Measurements from ENCODE around the gene TBL1X. TPM values are rescaled to one million over a fixed set of nuclear protein-coding genes. Genes with fewer than 3 reads are reported as not detected.
A peak's percentile ranks its signal among the peaks of the same experiment; 100 is the strongest.

The TBL1X gene
- total RNA-seq, 2 experiments from 2014 or later = 16.1 to 35.7 TPM

DNA sequence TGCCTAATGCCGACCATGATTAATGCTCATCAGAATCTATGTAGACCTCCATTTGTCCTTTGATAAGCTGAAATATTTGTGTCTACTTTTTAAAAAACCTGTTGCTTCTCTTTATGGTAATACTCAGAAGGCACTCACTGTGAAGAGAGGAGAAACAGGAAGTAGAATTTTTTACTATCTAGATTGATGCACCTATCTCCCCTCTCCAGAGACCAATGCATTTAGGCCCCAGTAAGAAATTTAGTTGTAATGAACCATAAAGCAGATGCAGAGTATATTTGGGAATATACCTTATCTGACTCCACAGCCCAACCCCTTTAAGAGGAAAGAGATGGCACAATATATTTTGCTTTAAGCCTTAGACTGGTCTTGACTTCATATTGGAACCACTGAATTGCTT, 11.1 kb downstream of the TBL1X start:
- H3K27ac ChIP-seq (ENCODE audit: low read depth, low read length, poor library complexity, severe bottlenecking) = no peak overlapping the region
- no peaks in the 10 kb centered on the region for H4K20me1 ChIP-seq (ENCODE audit: insufficient read depth, low read length)
- no peak overlapping the region for H2AFZ ChIP-seq (ENCODE audit: low read length)
- TF ChIP-seq, protein P1, sequence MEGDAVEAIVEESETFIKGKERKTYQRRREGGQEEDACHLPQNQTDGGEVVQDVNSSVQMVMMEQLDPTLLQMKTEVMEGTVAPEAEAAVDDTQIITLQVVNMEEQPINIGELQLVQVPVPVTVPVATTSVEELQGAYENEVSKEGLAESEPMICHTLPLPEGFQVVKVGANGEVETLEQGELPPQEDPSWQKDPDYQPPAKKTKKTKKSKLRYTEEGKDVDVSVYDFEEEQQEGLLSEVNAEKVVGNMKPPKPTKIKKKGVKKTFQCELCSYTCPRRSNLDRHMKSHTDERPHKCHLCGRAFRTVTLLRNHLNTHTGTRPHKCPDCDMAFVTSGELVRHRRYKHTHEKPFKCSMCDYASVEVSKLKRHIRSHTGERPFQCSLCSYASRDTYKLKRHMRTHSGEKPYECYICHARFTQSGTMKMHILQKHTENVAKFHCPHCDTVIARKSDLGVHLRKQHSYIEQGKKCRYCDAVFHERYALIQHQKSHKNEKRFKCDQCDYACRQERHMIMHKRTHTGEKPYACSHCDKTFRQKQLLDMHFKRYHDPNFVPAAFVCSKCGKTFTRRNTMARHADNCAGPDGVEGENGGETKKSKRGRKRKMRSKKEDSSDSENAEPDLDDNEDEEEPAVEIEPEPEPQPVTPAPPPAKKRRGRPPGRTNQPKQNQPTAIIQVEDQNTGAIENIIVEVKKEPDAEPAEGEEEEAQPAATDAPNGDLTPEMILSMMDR (conservative IDR thresholded peaks at IDR 0.05; ENCODE audit: low read length) = no peak
- no peak for TF ChIP-seq EZH2phosphoT487 (IDR thresholded peaks at IDR 0.05; ENCODE audit: borderline replicate concordance, low read depth, low read length)
- POLR2A ChIA-PET = no interaction called here
- no peak for DNase-seq (ENCODE audit: low spot score)
- H3K4me3 ChIP-seq (ENCODE audit: low read depth, low read length, poor library complexity, severe bottlenecking) = no peak overlapping the region
- BruUV-seq (replicated peaks) = no TSS peak
- H3K4me2 ChIP-seq (ENCODE audit: low read length) = no peak overlapping the region
- H3K4me1 ChIP-seq (ENCODE audit: insufficient read depth, low read length, poor library complexity, severe bottlenecking) = peaks cover 9% of the 10 kb centered on the region
- no peaks in the 10 kb centered on the region for H3K9me2 ChIP-seq (ENCODE audit: insufficient read depth, low read length)
- H3K79me2 ChIP-seq (ENCODE audit: insufficient read depth, low read depth, low read length) = no peaks in the 10 kb centered on the region
- intact Hi-C loops (cut with micrococcal nuclease; ENCODE audit: unreplicated experiment) = no loop called here
- H3K9me3 ChIP-seq (ENCODE audit: low read length) = no peaks in the 10 kb centered on the region
- peaks cover 3% of the 10 kb centered on the region; the same call in 1 of the 2 replicates for H3K36me3 ChIP-seq (ENCODE audit: insufficient read depth, low read length)
- CTCF ChIA-PET (ENCODE audit: unreplicated experiment) = no interaction called here

GRCh38 chrX:9476810-9477575, 12.1 kb downstream of the TBL1X start:
- Histone ChIP-seq H4K20me1 (ENCODE audit: insufficient read depth, low read length) (no peaks in the 10 kb centered on the region), H3K4me3 (ENCODE audit: low read depth, low read length, poor library complexity, severe bottlenecking) (no peak overlapping the region), H3K27ac (ENCODE audit: low read depth, low read length, poor library complexity, severe bottlenecking) (no peak overlapping the region), H3K79me2 (ENCODE audit: insufficient read depth, low read depth, low read length) (no peaks in the 10 kb centered on the region), H3K4me2 (ENCODE audit: low read length) (no peak overlapping the region), H3K9me2 (ENCODE audit: insufficient read depth, low read length) (no peaks in the 10 kb centered on the region), H2AFZ (ENCODE audit: low read length) (no peak overlapping the region), H3K36me3 (ENCODE audit: insufficient read depth, low read length) (peaks cover 12% of the 10 kb centered on the region), H3K9me3 (ENCODE audit: low read length) (0 out of 2 replicates have a peak, but pooled peaks cover 5% of the 10 kb centered on the region), H3K4me1 (ENCODE audit: insufficient read depth, low read length, poor library complexity, severe bottlenecking) (peaks cover 9% of the 10 kb centered on the region)
- ChIA-PET POLR2A (no interaction called here), CTCF (ENCODE audit: unreplicated experiment) (no interaction called here)
- TF ChIP-seq, protein P1 (conservative IDR thresholded peaks at IDR 0.05; ENCODE audit: low read length) = no peak
- intact Hi-C loops (cut with micrococcal nuclease; ENCODE audit: unreplicated experiment) = no loop called here
- no peak for DNase-seq (ENCODE audit: low spot score)
- BruUV-seq (replicated peaks) = no TSS peak

- Histone ChIP-seq H3K79me2 (ENCODE audit: insufficient read depth, low read depth, low read length) (no peaks in the 10 kb centered on the region), H3K36me3 (ENCODE audit: insufficient read depth, low read length) (peaks cover 17% of the 10 kb centered on the region), H3K4me2 (ENCODE audit: low read length) (peak overlapping the region; percentile 39), H3K9me3 (ENCODE audit: low read length) (0 out of 2 replicates have a peak, but pooled peaks cover 5% of the 10 kb centered on the region), H3K27ac (ENCODE audit: low read depth, low read length, poor library complexity, severe bottlenecking) (no peak overlapping the region), H4K20me1 (ENCODE audit: insufficient read depth, low read length) (no peaks in the 10 kb centered on the region), H2AFZ (ENCODE audit: low read length) (no peak overlapping the region), H3K9me2 (ENCODE audit: insufficient read depth, low read length) (no peaks in the 10 kb centered on the region), H3K4me3 (ENCODE audit: low read depth, low read length, poor library complexity, severe bottlenecking) (no peak overlapping the region), H3K4me1 (ENCODE audit: insufficient read depth, low read length, poor library complexity, severe bottlenecking) (peaks cover 12% of the 10 kb centered on the region)
- BruUV-seq (replicated peaks) = no TSS peak
- peak; percentile 8 for DNase-seq (ENCODE audit: low spot score)
- TF ChIP-seq, protein P1 (conservative IDR thresholded peaks at IDR 0.05; ENCODE audit: low read length) = no peak
- TF ChIP-seq EZH2phosphoT487 (IDR thresholded peaks at IDR 0.05; ENCODE audit: borderline replicate concordance, low read depth, low read length) = no peak
- intact Hi-C loops (cut with micrococcal nuclease; ENCODE audit: unreplicated experiment) = no loop called here
- POLR2A ChIA-PET = interaction anchor here (1.8 kb wide), 1 partner anchor 20 kb away, joined by 5 read pairs; no protein-coding TSS in a partner anchor
- CTCF ChIA-PET (ENCODE audit: unreplicated experiment) = no interaction called here
These were observed 17.6 kb downstream of the TBL1X start for GRCh38 chrX:9482408-9482807.

All from OCI-LY7 (cell line).